DMS153 treated with DMSO at 0.1 percent for 48 hours (cell line): ENCODE data around the gene WFDC2.
"Not testable (repeated sequence)": the region's sequence is repeated elsewhere in the genome, so short reads cannot be mapped to it uniquely, and the experiment has no call there.

Source experiments
- DNase-seq: peaks from one replicate; lab custom pipeline; 2025; ENCODE audit not compliant: unreplicated experiment; lab: John Stamatoyannopoulos, UW

The WFDC2 gene

DNA sequence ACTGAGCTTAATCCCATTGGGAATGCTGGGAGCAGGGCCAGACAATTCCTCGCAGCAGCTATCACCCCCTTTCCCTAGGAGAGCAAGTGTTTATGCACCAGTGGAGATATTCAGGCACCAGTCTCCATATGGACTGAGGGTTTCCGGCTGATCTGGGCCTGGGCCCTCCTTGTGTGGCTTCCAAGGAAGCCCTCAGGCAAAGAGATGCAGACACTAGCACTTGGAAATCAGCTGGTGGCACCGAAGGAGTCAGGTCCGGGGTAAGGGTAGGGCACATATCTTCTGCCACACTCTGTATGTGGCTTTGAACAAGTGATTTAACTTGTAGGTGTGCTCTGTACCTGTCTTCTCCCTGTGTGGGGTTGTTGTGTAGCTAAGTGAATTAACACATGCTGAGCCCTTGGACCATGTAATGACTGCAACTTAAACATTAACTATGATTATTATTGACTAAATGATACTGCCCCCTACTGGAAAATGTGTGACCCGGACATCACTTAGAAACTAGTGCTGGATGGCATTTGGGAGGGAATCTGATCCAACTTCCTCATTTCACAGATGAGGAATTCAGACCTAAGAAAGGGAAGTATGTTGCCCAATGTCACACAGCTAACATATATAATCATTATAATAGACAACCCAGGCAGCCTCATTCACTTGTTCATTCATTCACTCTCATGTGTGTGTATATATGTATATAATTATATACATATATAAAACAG, 19.3 kb upstream of the WFDC2 start:
- DNase-seq: peak; percentile 15

DNA sequence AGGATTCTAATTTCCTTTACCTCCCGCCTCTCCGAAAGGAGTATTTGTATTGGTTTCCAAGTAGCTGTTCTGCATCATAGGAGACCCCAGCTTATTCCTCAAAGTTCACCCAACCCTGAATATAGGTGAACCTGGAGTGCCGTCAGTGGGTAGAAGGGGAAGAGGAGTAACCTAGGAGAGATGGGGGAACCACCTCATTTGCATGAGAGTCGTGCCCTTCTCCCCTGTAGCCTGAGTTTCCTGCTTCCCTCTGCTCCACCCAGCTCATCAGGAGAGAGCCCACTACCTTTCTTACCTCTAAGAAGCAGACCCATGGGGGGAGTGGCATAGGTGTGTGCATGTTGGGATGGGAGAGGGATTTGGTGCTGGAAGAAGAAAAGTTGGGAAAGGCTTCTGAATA, 17.3 kb upstream of the WFDC2 start:
- no peak for DNase-seq

GRCh38 chr20:45452772-45453691, 16.5 kb upstream of the WFDC2 start:
- DNase-seq: no peak

DNA sequence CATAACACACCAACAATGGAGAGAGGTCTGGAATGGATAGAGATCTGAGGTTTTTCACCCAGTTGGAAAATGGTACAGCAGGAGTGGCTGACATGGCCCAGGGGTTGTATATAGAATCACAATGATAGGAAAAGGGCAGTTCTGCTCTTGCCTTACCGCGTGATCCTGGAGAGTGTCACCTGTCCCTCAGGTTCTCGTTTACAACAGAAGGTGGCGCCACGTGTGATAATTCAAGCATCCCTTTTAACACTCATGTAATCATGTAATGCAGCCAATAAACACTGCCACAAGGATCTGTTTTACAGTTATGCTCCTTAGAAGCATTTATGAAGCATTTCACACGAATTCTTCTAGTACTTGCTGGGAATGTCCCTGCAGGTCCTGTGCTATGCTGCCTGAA, 12.9 kb upstream of the WFDC2 start:
- DNase-seq: peak; percentile 62

- DNase-seq: no peak
Measured at GRCh38 chr20:45459606-45460005, 9.9 kb upstream of the WFDC2 start.

DNA sequence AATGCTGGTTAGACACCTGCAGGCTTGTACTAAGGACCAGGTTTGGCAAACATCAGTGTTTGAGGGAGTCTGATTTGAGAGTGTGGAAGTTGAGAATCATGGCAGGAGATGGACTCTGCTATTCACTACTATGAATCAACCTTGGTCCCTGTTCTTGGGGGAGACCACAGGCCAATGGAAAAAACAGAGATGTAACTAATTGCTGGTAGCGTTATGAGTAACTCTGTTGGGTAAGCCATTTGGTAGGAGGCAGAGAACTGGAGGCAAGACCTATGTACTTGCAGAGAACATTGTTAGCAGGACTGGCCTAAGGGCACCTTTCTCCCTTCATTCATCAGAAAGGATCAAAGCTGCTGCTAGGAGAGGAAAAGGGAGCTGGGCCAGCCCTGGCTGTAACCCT, 8.3 kb upstream of the WFDC2 start:
- no peak for DNase-seq

DNA sequence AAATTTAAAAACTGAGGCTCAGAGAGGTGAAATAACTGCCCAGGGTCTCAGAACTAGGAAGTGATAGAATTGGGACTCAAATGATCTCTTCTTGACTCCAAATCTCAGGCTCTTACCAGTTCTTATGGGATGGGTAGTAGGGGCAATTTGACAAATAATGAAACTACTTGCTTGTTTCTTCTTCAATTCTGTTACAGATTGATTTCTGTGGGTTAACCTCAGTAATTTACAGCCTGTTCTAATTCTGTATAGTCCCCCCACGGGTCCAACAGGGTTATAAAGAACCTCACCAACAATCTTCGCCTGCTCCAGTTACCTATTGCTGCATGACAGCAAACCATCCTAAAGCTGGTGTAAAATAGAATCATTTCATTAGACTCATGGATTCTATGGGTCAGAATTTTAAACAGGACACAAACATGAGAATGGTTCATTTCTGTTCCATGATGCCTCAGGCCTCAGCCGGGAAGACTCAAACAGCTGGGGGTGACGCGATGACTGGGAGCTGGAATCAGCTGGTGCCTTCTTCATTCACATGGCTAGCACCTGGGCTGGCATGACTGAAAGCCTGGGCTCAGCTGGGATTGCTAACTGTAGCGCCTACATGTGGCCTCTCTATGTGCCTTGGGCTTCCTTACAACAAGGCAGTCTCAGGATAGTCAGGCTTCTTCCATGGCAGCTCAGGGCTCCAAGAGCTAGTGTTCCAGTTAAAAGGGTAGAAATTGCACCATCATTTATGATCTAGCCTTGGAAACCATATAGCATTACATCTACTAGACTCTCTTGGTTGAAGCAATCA, 6.6 kb upstream of the WFDC2 start:
- no peak for DNase-seq

GRCh38 chr20:45463709-45464108, 5.8 kb upstream of the WFDC2 start:
- no peak for DNase-seq

DNA sequence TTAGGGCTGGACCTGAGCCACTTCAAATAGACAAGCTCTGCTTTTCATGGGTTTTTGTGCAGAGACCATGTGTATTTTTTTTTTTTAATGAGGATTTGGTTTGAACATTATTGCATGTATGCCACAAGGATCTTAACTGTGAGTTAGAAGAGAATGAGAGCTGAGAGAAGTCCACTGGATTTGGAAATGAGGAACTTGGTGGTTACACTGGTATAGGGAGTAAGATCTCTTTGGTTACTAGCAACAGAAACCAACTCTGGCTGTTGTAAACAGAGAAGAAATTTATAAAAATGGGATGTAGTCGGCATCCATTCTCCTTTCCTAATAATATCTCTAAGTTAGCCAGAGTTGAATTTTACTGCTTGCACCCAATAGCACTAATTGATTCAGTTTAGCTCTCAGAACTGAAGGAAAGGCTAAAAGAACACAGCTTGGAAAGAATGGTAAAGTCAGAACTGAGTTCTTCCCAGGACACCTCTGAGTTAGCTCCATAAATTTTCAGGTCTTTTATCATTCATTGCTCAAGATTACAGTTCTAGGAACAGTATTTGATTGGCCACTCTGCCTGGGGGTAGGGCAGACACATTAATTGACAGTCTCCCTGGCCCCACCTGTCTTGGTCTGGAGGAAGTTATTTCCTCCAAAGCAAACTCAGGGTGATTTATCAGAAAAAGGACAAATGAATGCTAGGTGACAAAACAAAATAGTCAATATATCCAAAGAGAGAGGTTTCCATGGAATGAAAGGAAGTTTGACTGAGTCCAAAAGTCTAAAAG, 3.9 kb upstream of the WFDC2 start:
- no peak for DNase-seq

DNA sequence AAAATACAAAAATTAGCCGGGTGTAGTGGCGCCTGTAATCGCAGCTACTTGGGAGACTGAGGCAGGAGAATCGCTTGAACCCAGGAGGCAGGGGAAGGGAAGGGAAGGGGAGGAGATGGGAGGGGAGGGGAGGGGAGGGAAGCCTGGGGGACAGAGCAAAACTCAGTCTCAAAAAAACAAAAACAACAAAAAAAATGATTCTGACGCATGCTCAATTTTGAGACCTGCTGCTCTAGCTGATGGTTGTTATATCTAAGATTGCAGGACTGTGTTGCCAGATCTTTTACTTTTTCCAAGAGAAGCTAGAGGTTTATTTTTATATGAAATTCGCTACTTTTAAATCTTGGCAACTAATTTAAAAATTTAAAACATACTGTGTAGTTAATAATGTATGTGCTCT, 2.4 kb upstream of the WFDC2 start:
- DNase-seq: no peak

GRCh38 chr20:45467861-45468260, 1.7 kb upstream of the WFDC2 start:
- peak; percentile 81 for DNase-seq

GRCh38 chr20:45470262-45470931, 844 bp downstream of the WFDC2 start:
- DNase-seq: peak; percentile 56

- DNase-seq: peak; percentile 45
Measured at GRCh38 chr20:45470937-45471336, 1.4 kb downstream of the WFDC2 start.

- DNase-seq: not testable (repeated sequence)
Measured at GRCh38 chr20:45472286-45472685, 2.7 kb downstream of the WFDC2 start.

DNA sequence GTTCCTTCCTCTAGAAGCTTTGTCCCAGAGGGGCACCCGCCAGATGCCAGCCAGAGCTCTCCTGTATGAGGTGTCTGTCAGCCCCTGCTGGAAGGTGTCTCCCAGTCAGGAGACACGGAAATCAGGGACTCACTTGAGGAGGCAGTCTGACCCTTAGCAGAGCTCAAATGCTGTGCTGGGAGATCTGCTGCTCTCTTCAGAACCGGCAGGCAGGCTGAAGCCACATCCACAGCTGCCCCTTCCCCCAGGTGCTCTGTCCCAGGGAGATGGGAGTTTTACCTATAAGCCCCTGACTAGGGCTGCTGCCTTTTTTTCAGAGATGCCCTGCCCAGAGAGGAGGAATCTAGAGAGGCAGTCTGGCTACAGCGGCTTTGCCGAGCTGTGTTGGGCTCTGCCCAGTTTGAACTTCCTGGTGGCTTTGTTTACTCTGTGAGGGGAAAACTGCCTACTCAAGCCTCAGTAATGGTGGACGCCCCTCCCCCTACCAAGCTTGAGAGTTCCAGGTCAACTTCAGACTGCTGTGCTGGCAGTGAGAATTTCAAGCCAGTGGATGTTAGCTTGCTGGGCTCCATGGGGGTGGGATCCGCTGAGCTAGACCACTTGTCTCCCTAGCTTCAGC, 8.1 kb downstream of the WFDC2 start:
- DNase-seq: not testable (repeated sequence)

- no peak for DNase-seq
Measured at GRCh38 chr20:45479822-45480221, 10.3 kb downstream of the WFDC2 start.

DNA sequence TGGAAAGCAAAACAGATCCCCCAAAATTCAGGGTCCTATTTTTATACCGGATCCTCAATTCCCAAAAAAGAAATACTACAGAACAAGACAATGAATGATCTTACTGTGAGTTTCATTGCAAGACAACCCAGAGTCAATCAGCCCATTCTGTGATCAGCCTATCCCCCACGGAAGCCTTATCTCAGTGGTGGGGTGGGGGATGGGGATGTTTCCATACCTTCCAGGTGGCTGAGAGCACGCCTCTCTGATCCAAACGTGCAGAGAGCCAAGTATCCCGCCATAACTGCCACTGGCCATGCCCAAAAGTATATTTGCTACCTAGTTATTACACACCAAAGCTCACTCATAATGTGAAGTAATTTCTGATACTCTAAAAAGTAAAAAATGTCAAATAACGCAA, 15.1 kb downstream of the WFDC2 start:
- DNase-seq: no peak

DNA sequence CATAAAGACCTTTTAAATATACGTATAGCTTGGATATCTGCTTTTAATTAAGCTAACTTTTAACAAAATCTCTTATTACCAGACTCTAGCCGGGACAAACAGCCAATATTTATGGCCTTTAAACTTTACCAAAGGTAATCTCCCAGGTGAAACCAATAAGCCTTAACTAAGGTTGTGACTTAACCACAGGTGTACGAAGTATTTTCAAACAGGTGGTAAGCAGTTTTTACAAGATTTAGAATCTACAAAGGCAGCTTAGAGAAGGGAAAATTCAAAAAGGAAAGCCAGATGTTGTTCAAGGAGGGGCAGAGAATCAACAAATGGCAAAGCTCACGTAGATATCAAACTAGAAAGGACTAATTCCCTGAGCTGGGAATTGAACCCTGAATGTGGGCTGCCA, 15.8 kb downstream of the WFDC2 start:
- DNase-seq: no peak

- DNase-seq: no peak
Measured at GRCh38 chr20:45487231-45487635, 17.7 kb downstream of the WFDC2 start.

DNA sequence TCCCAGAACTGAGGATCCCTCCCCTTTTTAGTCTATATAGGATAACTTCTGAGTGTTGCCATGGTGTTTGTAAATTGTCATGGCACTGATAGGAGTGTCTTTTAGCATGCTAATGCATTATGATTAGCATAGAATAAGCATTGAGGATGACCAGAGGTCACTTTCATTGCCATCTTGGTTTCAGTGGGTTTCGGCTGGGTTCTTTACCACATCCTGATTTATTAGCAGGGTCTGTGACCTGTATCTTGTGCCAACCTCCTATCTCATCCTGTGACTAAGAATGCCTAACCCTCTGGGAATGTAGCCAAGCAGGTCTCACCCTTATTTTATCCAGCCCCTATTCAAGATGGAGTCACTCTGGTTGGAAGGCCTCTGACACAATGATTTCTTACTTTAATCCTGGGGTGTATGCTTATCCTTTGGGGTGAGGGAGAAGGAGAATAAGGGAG, 19.6 kb downstream of the WFDC2 start:
- no peak for DNase-seq
